HCT116 (cell line): ENCODE data around the gene CARNS1.

Experiments used
- CEBPB ChIP-seq: IDR thresholded peaks from 2 replicates; pipeline ENCODE4 v1.6.1; 2012; ENCODE audit warnings: low read depth
- ELF1 ChIP-seq: IDR thresholded peaks from 2 replicates; pipeline ENCODE4 v1.6.1; 2012; ENCODE audit warnings: low read depth, borderline replicate concordance
- EZH2 ChIP-seq: fragments of 200-600 bp; sonication (generic); IDR thresholded peaks from 2 replicates; pipeline ENCODE4 v1.6.1; 2017; ENCODE audit warnings: antibody characterized with exemption, mixed run types
- EZH2phosphoT487 ChIP-seq: fragments of 200-600 bp; IDR thresholded peaks from 2 replicates; pipeline ENCODE4 v1.6.1; 2018; ENCODE audit warnings: antibody characterized with exemption, borderline replicate concordance
- POLR2A ChIP-seq: IDR thresholded peaks from 2 replicates; pipeline ENCODE4 v1.7.0; 2011; ENCODE audit warnings: borderline replicate concordance; ENCODE audit not compliant: insufficient read depth, insufficient read length; ENCODE audit errors: extremely low read depth
- SP1 ChIP-seq: IDR thresholded peaks from 2 replicates; pipeline ENCODE4 v1.6.1; 2012; ENCODE audit warnings: low read depth
- TF ChIP-seq, protein P1 (sequence below), 3 experiments: fragments of 200-600 bp in 1 of 3; sonication (generic) in 1 of 3; IDR thresholded peaks in 2 of 3; conservative IDR thresholded peaks in 1 of 3; 2 replicates each; pipeline ENCODE4 v1.5.1; 2012 to 2017; ENCODE audit warnings: low read depth in 2 of 3, low read length in 2 of 3, antibody characterized with exemption in 1 of 3, borderline replicate concordance in 1 of 3, control low read depth in 1 of 3, mild to moderate bottlenecking in 1 of 3, mixed read lengths in 1 of 3, mixed run types in 1 of 3, moderate library complexity in 1 of 3; ENCODE audit not compliant: insufficient read depth in 1 of 3
- TF ChIP-seq, protein P2 (sequence below): IDR thresholded peaks from 2 replicates; pipeline ENCODE4 v1.6.1; 2012; ENCODE audit warnings: low read depth

GRCh38 chr11:67419325-67420049 lies 4.0 kb downstream of the CARNS1 start:
- TF ChIP-seq, protein P1, sequence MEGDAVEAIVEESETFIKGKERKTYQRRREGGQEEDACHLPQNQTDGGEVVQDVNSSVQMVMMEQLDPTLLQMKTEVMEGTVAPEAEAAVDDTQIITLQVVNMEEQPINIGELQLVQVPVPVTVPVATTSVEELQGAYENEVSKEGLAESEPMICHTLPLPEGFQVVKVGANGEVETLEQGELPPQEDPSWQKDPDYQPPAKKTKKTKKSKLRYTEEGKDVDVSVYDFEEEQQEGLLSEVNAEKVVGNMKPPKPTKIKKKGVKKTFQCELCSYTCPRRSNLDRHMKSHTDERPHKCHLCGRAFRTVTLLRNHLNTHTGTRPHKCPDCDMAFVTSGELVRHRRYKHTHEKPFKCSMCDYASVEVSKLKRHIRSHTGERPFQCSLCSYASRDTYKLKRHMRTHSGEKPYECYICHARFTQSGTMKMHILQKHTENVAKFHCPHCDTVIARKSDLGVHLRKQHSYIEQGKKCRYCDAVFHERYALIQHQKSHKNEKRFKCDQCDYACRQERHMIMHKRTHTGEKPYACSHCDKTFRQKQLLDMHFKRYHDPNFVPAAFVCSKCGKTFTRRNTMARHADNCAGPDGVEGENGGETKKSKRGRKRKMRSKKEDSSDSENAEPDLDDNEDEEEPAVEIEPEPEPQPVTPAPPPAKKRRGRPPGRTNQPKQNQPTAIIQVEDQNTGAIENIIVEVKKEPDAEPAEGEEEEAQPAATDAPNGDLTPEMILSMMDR (IDR thresholded peaks at IDR 0.05 in 2 of 3, conservative IDR thresholded peaks at IDR 0.05 in 1 of 3; ENCODE audit: borderline replicate concordance in 1 of 3, insufficient read depth in 1 of 3, low read depth in 2 of 3, low read length in 2 of 3) = no peak
- TF ChIP-seq, protein P2, sequence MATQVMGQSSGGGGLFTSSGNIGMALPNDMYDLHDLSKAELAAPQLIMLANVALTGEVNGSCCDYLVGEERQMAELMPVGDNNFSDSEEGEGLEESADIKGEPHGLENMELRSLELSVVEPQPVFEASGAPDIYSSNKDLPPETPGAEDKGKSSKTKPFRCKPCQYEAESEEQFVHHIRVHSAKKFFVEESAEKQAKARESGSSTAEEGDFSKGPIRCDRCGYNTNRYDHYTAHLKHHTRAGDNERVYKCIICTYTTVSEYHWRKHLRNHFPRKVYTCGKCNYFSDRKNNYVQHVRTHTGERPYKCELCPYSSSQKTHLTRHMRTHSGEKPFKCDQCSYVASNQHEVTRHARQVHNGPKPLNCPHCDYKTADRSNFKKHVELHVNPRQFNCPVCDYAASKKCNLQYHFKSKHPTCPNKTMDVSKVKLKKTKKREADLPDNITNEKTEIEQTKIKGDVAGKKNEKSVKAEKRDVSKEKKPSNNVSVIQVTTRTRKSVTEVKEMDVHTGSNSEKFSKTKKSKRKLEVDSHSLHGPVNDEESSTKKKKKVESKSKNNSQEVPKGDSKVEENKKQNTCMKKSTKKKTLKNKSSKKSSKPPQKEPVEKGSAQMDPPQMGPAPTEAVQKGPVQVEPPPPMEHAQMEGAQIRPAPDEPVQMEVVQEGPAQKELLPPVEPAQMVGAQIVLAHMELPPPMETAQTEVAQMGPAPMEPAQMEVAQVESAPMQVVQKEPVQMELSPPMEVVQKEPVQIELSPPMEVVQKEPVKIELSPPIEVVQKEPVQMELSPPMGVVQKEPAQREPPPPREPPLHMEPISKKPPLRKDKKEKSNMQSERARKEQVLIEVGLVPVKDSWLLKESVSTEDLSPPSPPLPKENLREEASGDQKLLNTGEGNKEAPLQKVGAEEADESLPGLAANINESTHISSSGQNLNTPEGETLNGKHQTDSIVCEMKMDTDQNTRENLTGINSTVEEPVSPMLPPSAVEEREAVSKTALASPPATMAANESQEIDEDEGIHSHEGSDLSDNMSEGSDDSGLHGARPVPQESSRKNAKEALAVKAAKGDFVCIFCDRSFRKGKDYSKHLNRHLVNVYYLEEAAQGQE = no peak
- no peak for TF ChIP-seq ELF1
- TF ChIP-seq EZH2 = no peak
- no peak for TF ChIP-seq EZH2phosphoT487
- no peak for TF ChIP-seq SP1
- TF ChIP-seq POLR2A = no peak
- TF ChIP-seq CEBPB = no peak
